ENCODE data around the gene ZSCAN25. TPM values are rescaled to one million over a fixed set of nuclear protein-coding genes. Genes with fewer than 3 reads are reported as not detected.
A peak's percentile ranks its signal among the peaks of the same experiment; 100 is the strongest.

The ZSCAN25 gene
- total and polyA plus RNA-seq, 7 donors = 3.6 to 19.9 (median 10.7) TPM

- Histone ChIP-seq H3K4me3 (peak within 1 kb of the TSS in 2 of 4 donors; percentile 20 to 29), H3K36me3 (no peaks in the 10 kb centered on the region), H3K9me3 (no peaks in the 10 kb centered on the region), H3K4me1 (peaks cover 0 to 19% (median 13%) of the 10 kb centered on the region in 4 donors), H3K27me3 (no peaks in the 10 kb centered on the region), H3K27ac (peak within 1 kb of the TSS in 3 of 4 donors; percentile 52 to 57 (median 53))
- intact Hi-C loops (cut with DNase I) = no loop called here
- 12 to 60% methylated on average over 10 of the region's 10 CpGs for WGBS, 2 donors
- DNase-seq = peak; percentile 73
- TF ChIP-seq, protein P1, sequence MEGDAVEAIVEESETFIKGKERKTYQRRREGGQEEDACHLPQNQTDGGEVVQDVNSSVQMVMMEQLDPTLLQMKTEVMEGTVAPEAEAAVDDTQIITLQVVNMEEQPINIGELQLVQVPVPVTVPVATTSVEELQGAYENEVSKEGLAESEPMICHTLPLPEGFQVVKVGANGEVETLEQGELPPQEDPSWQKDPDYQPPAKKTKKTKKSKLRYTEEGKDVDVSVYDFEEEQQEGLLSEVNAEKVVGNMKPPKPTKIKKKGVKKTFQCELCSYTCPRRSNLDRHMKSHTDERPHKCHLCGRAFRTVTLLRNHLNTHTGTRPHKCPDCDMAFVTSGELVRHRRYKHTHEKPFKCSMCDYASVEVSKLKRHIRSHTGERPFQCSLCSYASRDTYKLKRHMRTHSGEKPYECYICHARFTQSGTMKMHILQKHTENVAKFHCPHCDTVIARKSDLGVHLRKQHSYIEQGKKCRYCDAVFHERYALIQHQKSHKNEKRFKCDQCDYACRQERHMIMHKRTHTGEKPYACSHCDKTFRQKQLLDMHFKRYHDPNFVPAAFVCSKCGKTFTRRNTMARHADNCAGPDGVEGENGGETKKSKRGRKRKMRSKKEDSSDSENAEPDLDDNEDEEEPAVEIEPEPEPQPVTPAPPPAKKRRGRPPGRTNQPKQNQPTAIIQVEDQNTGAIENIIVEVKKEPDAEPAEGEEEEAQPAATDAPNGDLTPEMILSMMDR (IDR thresholded peaks at IDR 0.05) = no peak
- TF ChIP-seq POLR2AphosphoS5 (IDR thresholded peaks at IDR 0.05) (peak in 3 of 4 donors; percentile 34 to 81 (median 54)), EP300 (IDR thresholded peaks at IDR 0.05) (no peak), POLR2A (IDR thresholded peaks at IDR 0.05) (peak in 1 of 2 donors; percentile 72)
Observed at GRCh38 chr7:99679400-99680191, 62.9 kb downstream of the ZSCAN25 start, which contains the start of gene CYP3A5. CYP3A5 (minus strand) TSS chr7:99679996; CDS start chr7:99679896, 100 bp downstream.

Other genes starting within 250 kb of the ZSCAN25 start
- gene ARPC1B, start 242.2 kb upstream of the ZSCAN25 start, total RNA-seq = 100 to 1,000 TPM in 2 of 4 donors, 10 to 100 TPM in 2; 70.3 to 136 (median 105) TPM
- 100 to 1,000 TPM; 229 to 390 (median 313) TPM for gene ARPC1B, start 242.2 kb upstream of the ZSCAN25 start, polyA plus RNA-seq
- 10 to 100 TPM; 84.5 to 89.5 (median 85.1) TPM for gene PDAP1, start 208.3 kb upstream of the ZSCAN25 start, total RNA-seq
- 100 to 1,000 TPM; 145 to 194 (median 163) TPM for gene PDAP1, start 208.3 kb upstream of the ZSCAN25 start, polyA plus RNA-seq
- gene BUD31, start 208.0 kb upstream of the ZSCAN25 start, total RNA-seq = 10 to 100 TPM; 44.6 to 89.8 (median 69.3) TPM
- gene BUD31, start 208.0 kb upstream of the ZSCAN25 start, polyA plus RNA-seq = 100 to 1,000 TPM; 118 to 141 (median 119) TPM
- 1 to 10 TPM; 4.6 to 6.4 (median 5.6) TPM for gene PTCD1, start 178.1 kb upstream of the ZSCAN25 start, total RNA-seq
- 1 to 10 TPM; 1.2 to 5.5 (median 4.0) TPM for gene PTCD1, start 178.1 kb upstream of the ZSCAN25 start, polyA plus RNA-seq
- 10 to 100 TPM; 26.8 to 32.3 (median 30.3) TPM for gene CPSF4, start 178.0 kb upstream of the ZSCAN25 start, total RNA-seq
- 10 to 100 TPM; 12.7 to 28.0 (median 19.8) TPM for gene CPSF4, start 178.0 kb upstream of the ZSCAN25 start, polyA plus RNA-seq
- gene ATP5MF, start 150.8 kb upstream of the ZSCAN25 start, total RNA-seq = 1,000 to 10,000 TPM in 1 of 4 donors, 100 to 1,000 TPM in 3; 550 to 1,502 (median 722) TPM
- gene ATP5MF, start 150.8 kb upstream of the ZSCAN25 start, polyA plus RNA-seq = 1,000 to 10,000 TPM; 1,517 to 2,013 (median 1,625) TPM
- 10 to 100 TPM in 1 of 4 donors, 1 to 10 TPM in 3; 4.3 to 10.5 (median 7.0) TPM for gene ZNF789, start 144.1 kb upstream of the ZSCAN25 start, total RNA-seq
- 10 to 100 TPM in 1 of 3 donors, 1 to 10 TPM in 2; 3.7 to 17.4 (median 6.0) TPM for gene ZNF789, start 144.1 kb upstream of the ZSCAN25 start, polyA plus RNA-seq
- 10 to 100 TPM; 29.4 to 38.8 (median 34.6) TPM for gene ZNF394, start 116.7 kb upstream of the ZSCAN25 start, total RNA-seq
- 10 to 100 TPM; 19.2 to 25.5 (median 19.2) TPM for gene ZNF394, start 116.7 kb upstream of the ZSCAN25 start, polyA plus RNA-seq
- gene ZKSCAN5, start 112.3 kb upstream of the ZSCAN25 start, total RNA-seq = 10 to 100 TPM in 1 of 4 donors, 1 to 10 TPM in 3; 7.7 to 12.5 (median 8.4) TPM
- gene ZKSCAN5, start 112.3 kb upstream of the ZSCAN25 start, polyA plus RNA-seq = 1 to 10 TPM; 3.0 to 4.9 (median 3.0) TPM
- gene FAM200A, start 64.8 kb upstream of the ZSCAN25 start, total RNA-seq = 1 to 10 TPM; 2.3 to 6.4 (median 4.6) TPM
- 1 to 10 TPM; 1.8 to 3.1 (median 2.4) TPM for gene FAM200A, start 64.8 kb upstream of the ZSCAN25 start, polyA plus RNA-seq
- gene ZNF655, start 58.3 kb upstream of the ZSCAN25 start, total RNA-seq = 100 to 1,000 TPM; 124 to 148 (median 131) TPM
- gene ZNF655, start 58.3 kb upstream of the ZSCAN25 start, polyA plus RNA-seq = 10 to 100 TPM; 45.0 to 56.9 (median 50.9) TPM
- gene TMEM225B, start 18.7 kb upstream of the ZSCAN25 start, total RNA-seq = 1 to 10 TPM in 1 of 4 donors, under 1 TPM in 1, not detected in 2; 0.41 to 1.8 TPM
- gene TMEM225B, start 18.7 kb upstream of the ZSCAN25 start, polyA plus RNA-seq = under 1 TPM in 1 of 3 donors, not detected in 2; 0.38 TPM
- 1 to 10 TPM in 3 of 4 donors, under 1 TPM in 1; 0.54 to 7.5 (median 3.4) TPM for gene CYP3A5, start 63.0 kb downstream of the ZSCAN25 start, total RNA-seq
- gene CYP3A5, start 63.0 kb downstream of the ZSCAN25 start, polyA plus RNA-seq = 10 to 100 TPM; 13.2 to 36.1 (median 13.6) TPM
- under 1 TPM in 2 of 4 donors, not detected in 2; 0.33 to 0.36 TPM for gene CYP3A7, start 118.2 kb downstream of the ZSCAN25 start, total RNA-seq
- gene CYP3A7, start 118.2 kb downstream of the ZSCAN25 start, polyA plus RNA-seq = under 1 TPM in 2 of 3 donors, not detected in 1; 0.10 to 0.46 TPM
- gene CYP3A4, start 167.2 kb downstream of the ZSCAN25 start, total RNA-seq = not detected
- 1 to 10 TPM in 1 of 3 donors, under 1 TPM in 2; 0.25 to 3.6 (median 0.69) TPM for gene CYP3A4, start 167.2 kb downstream of the ZSCAN25 start, polyA plus RNA-seq
- 1 to 10 TPM in 1 of 4 donors, not detected in 3; 1.4 TPM for gene CYP3A43, start 211.1 kb downstream of the ZSCAN25 start, total RNA-seq
- not detected for gene CYP3A43, start 211.1 kb downstream of the ZSCAN25 start, polyA plus RNA-seq